ENCODE measurements around the gene PNMA1. TPM values are rescaled to one million over a fixed set of nuclear protein-coding genes. Genes with fewer than 3 reads are reported as not detected.
A peak's percentile ranks its signal among the peaks of the same experiment; 100 is the strongest.

Gene PNMA1
- total and polyA plus RNA-seq, 2 of the 13 experiments (the other 11 are each of a cell fraction or from before 2014, with no cell fraction given), result 7.0 to 8.3 TPM

GRCh38 chr14:73763396-73763795, 49.2 kb upstream of the PNMA1 start (continued):
- TF ChIP-seq ZMYM4 (CRISPR knock-in tag; IDR thresholded peaks at IDR 0.05) (0 out of 2 replicates have a peak, but pooled peaks have one; percentile 15), ZNF720 (CRISPR knock-in tag; IDR thresholded peaks at IDR 0.05) (no peak), SP2 (CRISPR knock-in tag; IDR thresholded peaks at IDR 0.05) (no peak), ZNF83 (CRISPR knock-in tag; IDR thresholded peaks at IDR 0.05; ENCODE audit: borderline replicate concordance) (no peak), ZNF205 (CRISPR knock-in tag; IDR thresholded peaks at IDR 0.05) (0 out of 2 replicates have a peak, but pooled peaks have one; percentile 31), TRAFD1 (CRISPR knock-in tag; IDR thresholded peaks at IDR 0.05; ENCODE audit: borderline replicate concordance) (no peak), TEAD3 (CRISPR knock-in tag; optimal IDR thresholded peaks at IDR 0.05; ENCODE audit: borderline replicate concordance) (peak; percentile 64), ZMAT3 (CRISPR knock-in tag; conservative IDR thresholded peaks at IDR 0.05) (no peak), TCF12 (IDR thresholded peaks at IDR 0.05) (no peak), TCF12 (CRISPR knock-in tag; IDR thresholded peaks at IDR 0.05) (no peak), ZNF331 (CRISPR knock-in tag; IDR thresholded peaks at IDR 0.05) (0 out of 2 replicates have a peak, but pooled peaks have one; percentile 63), KAT2B (IDR thresholded peaks at IDR 0.05; ENCODE audit: borderline replicate concordance, low read depth, low read length) (no peak), SMAD9 (CRISPR knock-in tag; IDR thresholded peaks at IDR 0.05) (no peak), ZNF484 (CRISPR knock-in tag; IDR thresholded peaks at IDR 0.05; ENCODE audit: borderline replicate concordance, low read depth) (no peak), E2F5 (CRISPR knock-in tag; conservative IDR thresholded peaks at IDR 0.05) (no peak), RORA (CRISPR knock-in tag; IDR thresholded peaks at IDR 0.05) (no peak), FOXO4 (CRISPR knock-in tag; conservative IDR thresholded peaks at IDR 0.05) (no peak)

Measured in HepG2 (cell line).